C4-2B (cell line): ENCODE results near the gene PHLPP1.

Experiments used
- H3K27ac ChIP-seq: fragments of 450-650 bp; 2 replicates; pipeline ENCODE4 v1.5.1; 2017
- CTCF ChIP-seq: fragments of 450-650 bp; conservative IDR thresholded peaks from 2 replicates; pipeline ENCODE4 v1.5.1; 2017; ENCODE audit warnings: mild to moderate bottlenecking
- ZFX ChIP-seq: fragments of 450-650 bp; IDR thresholded peaks from 2 replicates; pipeline ENCODE4 v1.6.1; 2017

PHLPP1 gene

GRCh38 chr18:62894681-62895390 lies 179.5 kb downstream of the PHLPP1 start:
- H3K27ac ChIP-seq: no peak overlapping the region
- TF ChIP-seq ZFX: no peak
- TF ChIP-seq CTCF: no peak

GRCh38 chr18:62897153-62897552 lies 181.8 kb downstream of the PHLPP1 start:
- no peak for TF ChIP-seq CTCF
- TF ChIP-seq ZFX: no peak
- no peak overlapping the region for H3K27ac ChIP-seq

- TF ChIP-seq CTCF (no peak), ZFX (no peak)
- H3K27ac ChIP-seq: no peak overlapping the region
Observed at GRCh38 chr18:62898359-62898758, 183.0 kb downstream of the PHLPP1 start.

- TF ChIP-seq CTCF: no peak
- no peak overlapping the region for H3K27ac ChIP-seq
Observed at GRCh38 chr18:62899534-62899933, 184.2 kb downstream of the PHLPP1 start.

GRCh38 chr18:62900132-62900883 lies 185.0 kb downstream of the PHLPP1 start:
- H3K27ac ChIP-seq: no peak overlapping the region
- TF ChIP-seq ZFX: no peak

- TF ChIP-seq CTCF: no peak
- TF ChIP-seq ZFX: no peak
- H3K27ac ChIP-seq: no peak overlapping the region
Observed at GRCh38 chr18:62902776-62903175, 187.4 kb downstream of the PHLPP1 start.

GRCh38 chr18:62904396-62905285 lies 189.3 kb downstream of the PHLPP1 start:
- TF ChIP-seq CTCF (no peak), ZFX (no peak)
- H3K27ac ChIP-seq: no peak overlapping the region
